ENCODE data around the gene PLCH1. TPM values are rescaled to one million over a fixed set of nuclear protein-coding genes. Genes with fewer than 3 reads are reported as not detected.

PLCH1 gene
- total RNA-seq, 1 experiment from 2014 or later: 4.1 TPM

DNA sequence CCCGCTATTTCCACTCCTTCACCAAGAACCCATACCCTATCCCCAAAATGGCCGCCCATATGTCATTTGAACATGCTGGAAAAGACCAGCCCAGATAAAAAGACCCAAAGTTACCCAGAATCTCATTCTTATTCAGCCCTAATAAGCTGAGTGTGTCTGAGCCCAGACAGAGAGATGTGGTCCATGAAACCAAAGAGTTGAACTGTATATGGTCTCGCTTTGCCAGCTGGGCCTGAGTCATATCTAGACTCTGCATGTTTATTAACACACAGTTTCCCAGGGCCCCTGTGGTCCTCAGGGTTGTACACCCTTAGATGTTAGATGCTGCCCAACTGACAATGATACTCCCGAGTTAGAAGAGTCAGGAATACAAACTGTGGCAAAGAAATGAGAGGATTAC, 249.5 kb downstream of the PLCH1 start:
- no peak overlapping the region for H3K4me3 ChIP-seq (ENCODE audit: low read length)
- ATAC-seq: no peak
- H3K27me3 ChIP-seq (ENCODE audit: low read length): no peaks in the 10 kb centered on the region
- H3K9ac ChIP-seq (ENCODE audit: low read length): no peak overlapping the region
- intact Hi-C loops (cut with micrococcal nuclease): loop anchor here (10.0 kb wide), 1 partner anchor 111 kb away; no protein-coding TSS in a partner anchor
- H3K4me2 ChIP-seq (ENCODE audit: low read length): no peak overlapping the region
- DNase-seq: no peak
- H3K79me2 ChIP-seq (ENCODE audit: low read length): no peaks in the 10 kb centered on the region
- H2AFZ ChIP-seq (ENCODE audit: low read length): no peak overlapping the region
- TF ChIP-seq EZH2phosphoT487 (IDR thresholded peaks at IDR 0.05; ENCODE audit: borderline replicate concordance, low read length) (no peak), EZH2 (IDR thresholded peaks at IDR 0.05; ENCODE audit: low read length, unreplicated experiment) (no peak), CTCF (conservative IDR thresholded peaks at IDR 0.05; ENCODE audit: low read depth, low read length) (no peak)
- ChIA-PET POLR2A (ENCODE audit: unreplicated experiment) (no interaction called here), CTCF (no interaction called here)
- H3K27ac ChIP-seq (ENCODE audit: low read length): no peak overlapping the region
- no peaks in the 10 kb centered on the region for H3F3A ChIP-seq (ENCODE audit: low read length, unreplicated experiment)
- BruUV-seq (replicated peaks): no TSS peak
- H3K9me3 ChIP-seq (ENCODE audit: low read length): no peaks in the 10 kb centered on the region
- H4K20me1 ChIP-seq (ENCODE audit: low read length): no peaks in the 10 kb centered on the region
- peaks cover 15% of the 10 kb centered on the region for H3K4me1 ChIP-seq (ENCODE audit: insufficient read depth, low read length)
- H3K36me3 ChIP-seq (ENCODE audit: low read depth, low read length): no peaks in the 10 kb centered on the region
- H3K9me2 ChIP-seq (replicated peaks; ENCODE audit: low read length): no peaks in the 10 kb centered on the region

GRCh38 chr3:155494332-155494731, 250.5 kb downstream of the PLCH1 start:
- H3K9me3 ChIP-seq (ENCODE audit: low read length): no peaks in the 10 kb centered on the region
- no peaks in the 10 kb centered on the region for H3K27me3 ChIP-seq (ENCODE audit: low read length)
- no peak overlapping the region for H2AFZ ChIP-seq (ENCODE audit: low read length)
- no peak overlapping the region for H3K4me2 ChIP-seq (ENCODE audit: low read length)
- no peak overlapping the region for H3K27ac ChIP-seq (ENCODE audit: low read length)
- H3K79me2 ChIP-seq (ENCODE audit: low read length): no peaks in the 10 kb centered on the region
- H3K4me3 ChIP-seq (ENCODE audit: low read length): no peak overlapping the region
- H3F3A ChIP-seq (ENCODE audit: low read length, unreplicated experiment): no peaks in the 10 kb centered on the region
- H3K4me1 ChIP-seq (ENCODE audit: insufficient read depth, low read length): peaks cover 15% of the 10 kb centered on the region
- H3K36me3 ChIP-seq (ENCODE audit: low read depth, low read length): no peaks in the 10 kb centered on the region
- BruUV-seq (replicated peaks): no TSS peak
- no peak for TF ChIP-seq EZH2 (IDR thresholded peaks at IDR 0.05; ENCODE audit: low read length, unreplicated experiment)
- no peak for TF ChIP-seq CTCF (conservative IDR thresholded peaks at IDR 0.05; ENCODE audit: low read depth, low read length)
- no peak for TF ChIP-seq EZH2phosphoT487 (IDR thresholded peaks at IDR 0.05; ENCODE audit: borderline replicate concordance, low read length)
- H3K9ac ChIP-seq (ENCODE audit: low read length): no peak overlapping the region
- CTCF ChIA-PET: no interaction called here
- ATAC-seq (no peak), DNase-seq (no peak)
- intact Hi-C loops (cut with micrococcal nuclease): loop anchor here (10.0 kb wide), 1 partner anchor 110 kb away; no protein-coding TSS in a partner anchor
- POLR2A ChIA-PET (ENCODE audit: unreplicated experiment): no interaction called here
- H3K9me2 ChIP-seq (replicated peaks; ENCODE audit: low read length): no peaks in the 10 kb centered on the region
- H4K20me1 ChIP-seq (ENCODE audit: low read length): no peaks in the 10 kb centered on the region

- no peaks in the 10 kb centered on the region for H3K79me2 ChIP-seq (ENCODE audit: low read length)
- H3K4me1 ChIP-seq (ENCODE audit: insufficient read depth, low read length): peaks cover 6% of the 10 kb centered on the region; the same call in 1 of the 2 replicates
- H3F3A ChIP-seq (ENCODE audit: low read length, unreplicated experiment): no peaks in the 10 kb centered on the region
- H2AFZ ChIP-seq (ENCODE audit: low read length): no peak overlapping the region
- H3K27ac ChIP-seq (ENCODE audit: low read length): no peak overlapping the region
- ATAC-seq (no peak), DNase-seq (no peak)
- no TSS peak for BruUV-seq (replicated peaks)
- TF ChIP-seq EZH2phosphoT487 (IDR thresholded peaks at IDR 0.05; ENCODE audit: borderline replicate concordance, low read length): no peak
- no peak for TF ChIP-seq CTCF (conservative IDR thresholded peaks at IDR 0.05; ENCODE audit: low read depth, low read length)
- TF ChIP-seq EZH2 (IDR thresholded peaks at IDR 0.05; ENCODE audit: low read length, unreplicated experiment): no peak
- H3K4me2 ChIP-seq (ENCODE audit: low read length): no peak overlapping the region
- H3K27me3 ChIP-seq (ENCODE audit: low read length): no peaks in the 10 kb centered on the region
- POLR2A ChIA-PET (ENCODE audit: unreplicated experiment): no interaction called here
- H3K9me3 ChIP-seq (ENCODE audit: low read length): no peaks in the 10 kb centered on the region
- no peaks in the 10 kb centered on the region for H3K36me3 ChIP-seq (ENCODE audit: low read depth, low read length)
- H3K9me2 ChIP-seq (replicated peaks; ENCODE audit: low read length): no peaks in the 10 kb centered on the region
- no peaks in the 10 kb centered on the region for H4K20me1 ChIP-seq (ENCODE audit: low read length)
- CTCF ChIA-PET: no interaction called here
- H3K9ac ChIP-seq (ENCODE audit: low read length): no peak overlapping the region
- intact Hi-C loops (cut with micrococcal nuclease): loop anchor here (10.0 kb wide), 1 partner anchor 108 kb away; no protein-coding TSS in a partner anchor
- no peak overlapping the region for H3K4me3 ChIP-seq (ENCODE audit: low read length)
Measured at GRCh38 chr3:155492841-155493240, 252.0 kb downstream of the PLCH1 start.
